HTR-8/SVneo (cell line): ENCODE data around the gene UGT2B7.

ENCODE experiments used
- DNase-seq: peaks from one replicate; pipeline ENCODE4 v3.0.0; 2011; ENCODE audit warnings: low spot score, mixed read lengths; ENCODE audit not compliant: insufficient read length
- FAIRE-seq: peaks from 2 replicates; lab custom pipeline; 2011; peaks lifted over from hg19 to GRCh38; lab: Jason Lieb, UNC

Gene UGT2B7

DNA sequence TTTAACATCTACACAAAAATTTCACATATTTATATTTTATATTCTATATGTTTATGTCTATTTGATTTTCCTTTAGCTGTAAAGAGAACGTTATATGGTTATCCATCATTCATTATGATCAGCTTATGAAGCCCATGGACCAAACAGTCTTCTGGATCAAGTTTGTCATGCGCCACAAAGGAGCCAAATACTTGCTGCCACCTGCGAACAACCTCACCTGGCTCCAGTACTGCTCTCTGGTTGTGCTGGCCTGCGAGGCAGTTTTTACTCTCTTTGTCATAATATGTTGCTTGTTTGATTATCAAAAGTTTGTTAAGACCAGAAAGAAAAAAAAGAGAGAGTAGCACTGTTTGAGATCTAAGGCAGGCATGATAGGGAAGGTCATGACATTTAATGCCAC is 38.2 kb downstream of the UGT2B7 start:
- FAIRE-seq (no peak), DNase-seq (no peak)

GRCh38 chr4:69141320-69141719 is 45.0 kb downstream of the UGT2B7 start:
- DNase-seq (no peak), FAIRE-seq (no peak)

DNA sequence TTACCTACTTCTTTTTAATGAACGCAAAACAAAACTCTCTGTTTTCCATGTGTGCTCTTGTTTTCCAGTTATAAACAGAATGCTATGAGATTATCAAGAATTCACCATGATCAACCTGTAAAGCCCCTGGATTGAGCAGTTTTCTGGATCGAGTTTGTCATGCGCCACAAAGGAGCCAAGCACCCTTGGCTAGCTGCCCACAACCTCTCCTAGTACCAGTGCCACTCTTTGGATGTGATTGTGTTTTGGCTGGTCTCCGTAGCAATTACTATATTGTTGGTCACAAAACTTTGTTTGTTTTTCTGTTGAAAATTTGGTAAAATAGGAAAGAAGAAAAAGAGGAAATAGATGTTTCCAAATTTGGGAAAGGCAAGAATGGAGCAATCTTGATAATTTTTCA is 51.1 kb downstream of the UGT2B7 start:
- FAIRE-seq, result no peak
- no peak for DNase-seq

- DNase-seq (no peak), FAIRE-seq (no peak)
Measured at GRCh38 chr4:69154021-69154420, 57.7 kb downstream of the UGT2B7 start.

DNA sequence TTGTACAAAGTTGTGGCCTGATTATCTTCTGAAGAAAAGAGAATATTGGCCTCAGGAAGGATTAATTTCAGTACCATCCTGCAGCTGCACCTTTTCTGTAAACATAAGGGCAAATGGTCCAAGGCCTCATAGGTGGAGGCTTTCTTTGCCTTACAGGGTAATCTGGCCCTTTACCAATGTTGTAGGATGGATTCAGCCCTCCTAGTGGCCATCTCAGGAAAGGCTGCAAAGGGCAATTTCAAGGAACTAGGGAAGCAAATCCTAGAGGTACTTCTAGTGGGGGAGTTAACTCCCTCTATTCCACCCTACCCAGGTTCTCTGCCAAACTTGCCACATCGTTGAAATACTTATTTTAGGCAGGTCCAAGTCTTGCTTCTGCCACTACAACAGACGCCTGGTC is 60.6 kb downstream of the UGT2B7 start:
- FAIRE-seq (no peak), DNase-seq (no peak)
